Smooth muscle cell of the pulmonary artery (primary cell): ENCODE data around the gene UBAC1. TPM values are rescaled to one million over a fixed set of nuclear protein-coding genes. Genes with fewer than 3 reads are reported as not detected.

ENCODE experiments used
- total RNA-seq: library from RNA; depleted of rRNA; stranded (reverse); fragments of >200 nt; gene quantifications from 2 replicates; pipeline ENCODE4 v1.2.3, GENCODE V29; 2014

Gene UBAC1
- 21.4 and 31.1 TPM in 2 replicates for total RNA-seq

GRCh38 chr9:135961277-135961715, at the start of gene UBAC1:
UBAC1 (minus strand) TSS chr9:135961373; CDS start chr9:135961162, 211 bp downstream.

GRCh38 chr9:135907431-135908092, 53.6 kb downstream of the UBAC1 start, which contains the start of gene CAMSAP1:
CAMSAP1 (minus strand) TSS chr9:135907546; CDS start chr9:135907159, 387 bp downstream.

Other genes with a start within 250 kb of the UBAC1 start
- gene CAMSAP1, start 53.8 kb downstream of the UBAC1 start, total RNA-seq: 18.8 and 28.2 TPM in 2 replicates
- 38.3 and 42.6 TPM in 2 replicates for gene NACC2, start 133.9 kb upstream of the UBAC1 start, total RNA-seq
- 70.5 and 96.1 TPM in 2 replicates for gene TMEM250, start 157.5 kb upstream of the UBAC1 start, total RNA-seq
- not detected in 2 replicates for gene LHX3, start 243.8 kb upstream of the UBAC1 start, total RNA-seq